Forelimb muscle (tissue), 1 donor: ENCODE measurements around the gene IRF2. TPM values are rescaled to one million over a fixed set of nuclear protein-coding genes. Genes with fewer than 3 reads are reported as not detected.

ENCODE experiments used
- DNase-seq: peaks from one replicate; pipeline ENCODE4 v3.0.0-alpha.2; 2013; ENCODE audit warnings: low read depth
- polyA plus RNA-seq: library from polyadenylated mRNA; unstranded; fragments of 120-200 nt; gene quantifications from one replicate; pipeline ENCODE4 v1.2.1, GENCODE V29; 2013; ENCODE audit not compliant: insufficient read length

The IRF2 gene
- polyA plus RNA-seq, 1 donor = 17.3 TPM

GRCh38 chr4:184473499-184474262 lies 669 bp downstream of the IRF2 start:
- no peak for DNase-seq

GRCh38 chr4:184472614-184473498 lies 1.5 kb downstream of the IRF2 start:
- DNase-seq = no peak

- no peak for DNase-seq
These were observed 2.3 kb downstream of the IRF2 start for GRCh38 chr4:184471881-184472613.

GRCh38 chr4:184470785-184471110 lies 3.6 kb downstream of the IRF2 start:
- DNase-seq = no peak

- DNase-seq = no peak
These were observed 7.7 kb downstream of the IRF2 start for GRCh38 chr4:184466634-184467033.

- no peak for DNase-seq
These were observed 9.4 kb downstream of the IRF2 start for GRCh38 chr4:184464759-184465454.

GRCh38 chr4:184463856-184464255 lies 10.5 kb downstream of the IRF2 start:
- DNase-seq = no peak

- no peak for DNase-seq
These were observed 11.2 kb downstream of the IRF2 start for GRCh38 chr4:184463158-184463557.

GRCh38 chr4:184462724-184463123 lies 11.6 kb downstream of the IRF2 start:
- DNase-seq = no peak

- DNase-seq = no peak
These were observed 12.5 kb downstream of the IRF2 start for GRCh38 chr4:184461711-184462441.

GRCh38 chr4:184460499-184461285 lies 13.7 kb downstream of the IRF2 start:
- DNase-seq = no peak

- no peak for DNase-seq
These were observed 14.9 kb downstream of the IRF2 start for GRCh38 chr4:184459413-184459812.

GRCh38 chr4:184457535-184458249 lies 16.7 kb downstream of the IRF2 start:
- DNase-seq = no peak

GRCh38 chr4:184456337-184456736 lies 18.0 kb downstream of the IRF2 start:
- no peak for DNase-seq

GRCh38 chr4:184455299-184455698 lies 19.1 kb downstream of the IRF2 start:
- DNase-seq = no peak

- no peak for DNase-seq
These were observed 20.8 kb downstream of the IRF2 start for GRCh38 chr4:184453365-184454160.

GRCh38 chr4:184452740-184453139 lies 21.6 kb downstream of the IRF2 start:
- DNase-seq = no peak

- DNase-seq = no peak
These were observed 22.6 kb downstream of the IRF2 start for GRCh38 chr4:184451726-184452125.
